T-cell (primary cell): ENCODE measurements around the gene FBN2. TPM values are rescaled to one million over a fixed set of nuclear protein-coding genes. Genes with fewer than 3 reads are reported as not detected.

ENCODE experiments used
- ATAC-seq, 4 experiments: fragments of 200-7000 bp in 3 of 4; fragments of 150-1000 bp in 1 of 4; cut with Tn5 transposase; replicated peaks in 1 of 4; 1 replicate in 3 of 4; 2 replicates in 1 of 4; pipeline ENCODE4 v1.10.0; 2021; ENCODE audit warnings: moderate library complexity in 3 of 4, mild to moderate bottlenecking in 2 of 4, moderate number of reproducible peaks in 1 of 4
- CTCF ChIA-PET, 2 donors: fragments of 300-600 bp; sonication (Branson Sonifier 250); formaldehyde crosslinking; loops; one replicate each; lab custom pipeline; 2022; ENCODE audit warnings: antibody characterized with exemption in 2 of 2; lab: Charles Lee
- POLR2A ChIA-PET, 2 donors: fragments of 300-600 bp; sonication (Branson Sonifier 250); formaldehyde crosslinking; loops; one replicate each; lab custom pipeline; 2022; ENCODE audit warnings: antibody characterized with exemption in 2 of 2; lab: Charles Lee
- DNase-seq, 35 experiments: peaks; one replicate each; pipeline versions ENCODE4 v3.0.0 to v3.0.0-alpha.2; 2013 to 2023
- H3K27ac ChIP-seq: one replicate; pipeline ENCODE4 v1.5.1; 2013; ENCODE audit warnings: low read length
- H3K27me3 ChIP-seq, 2 experiments: replicated peaks in 1 of 2; 1 replicate in 1 of 2; 2 replicates in 1 of 2; pipeline versions ENCODE4 v1.6.1 to v1.7.0; 2013; ENCODE audit warnings: low read length in 1 of 2, mixed read lengths in 1 of 2; ENCODE audit not compliant: control insufficient read depth in 2 of 2, insufficient read depth in 2 of 2; ENCODE audit errors: extremely low read depth in 1 of 2
- H3K36me3 ChIP-seq, 2 donors: 1 replicate in 1 of 2; 2 replicates in 1 of 2; pipeline versions ENCODE4 v1.6.1 to v1.7.0; 2013; ENCODE audit warnings: low read length in 1 of 2; ENCODE audit not compliant: control insufficient read depth in 2 of 2, insufficient read depth in 1 of 2; ENCODE audit errors: extremely low read depth in 1 of 2
- H3K4me1 ChIP-seq, 2 experiments: 1 replicate in 1 of 2; 2 replicates in 1 of 2; pipeline versions ENCODE4 v1.6.1 to v1.7.0; 2013; ENCODE audit warnings: low read length in 2 of 2, mixed read lengths in 1 of 2; ENCODE audit not compliant: insufficient read depth in 2 of 2, control insufficient read depth in 1 of 2; ENCODE audit errors: extremely low read depth in 1 of 2
- H3K4me3 ChIP-seq, 2 donors: 1 replicate in 1 of 2; 2 replicates in 1 of 2; pipeline versions ENCODE4 v1.5.1 to v1.7.0; 2013; ENCODE audit warnings: mild to moderate bottlenecking in 2 of 2, low read length in 1 of 2, moderate library complexity in 1 of 2; ENCODE audit not compliant: control insufficient read depth in 1 of 2; ENCODE audit errors: extremely low read depth in 1 of 2
- H3K9me3 ChIP-seq: 2 replicates; pipeline ENCODE4 v1.7.0; 2013
- H3K27ac Mint-ChIP-seq, 2 donors: one replicate each; pipeline ENCODE4 v1.8.0; 2020 to 2021; ENCODE audit warnings: mild to moderate bottlenecking in 2 of 2, mixed read lengths in 2 of 2
- H3K27me3 Mint-ChIP-seq, 2 donors: one replicate each; pipeline ENCODE4 v1.8.0; 2021 to 2022; ENCODE audit warnings: mixed read lengths in 2 of 2
- H3K36me3 Mint-ChIP-seq: one replicate; pipeline ENCODE4 v1.8.0; 2021; ENCODE audit warnings: mixed read lengths
- H3K4me1 Mint-ChIP-seq, 3 donors: one replicate each; pipeline ENCODE4 v1.8.0; 2020 to 2022; ENCODE audit warnings: mixed read lengths in 3 of 3, mild to moderate bottlenecking in 1 of 3
- H3K4me3 Mint-ChIP-seq, 3 donors: one replicate each; pipeline ENCODE4 v1.8.0; 2020 to 2022; ENCODE audit warnings: mild to moderate bottlenecking in 3 of 3, mixed read lengths in 3 of 3, moderate library complexity in 3 of 3
- H3K9me3 Mint-ChIP-seq, 3 donors: one replicate each; pipeline ENCODE4 v1.8.0; 2020 to 2022; ENCODE audit warnings: mixed read lengths in 3 of 3
- WGBS: methylation state at CpG from one replicate; pipeline ENCODE4 v1.1.5; 2013; ENCODE audit warnings: missing lambda C conversion rate; ENCODE audit not compliant: insufficient coverage; 5-methylcytosine and 5-hydroxymethylcytosine counted together
- total RNA-seq, 35 experiments: library from RNA in 6 of 35; stranded (reverse) in 6 of 35; fragments of 120-200 nt in 1 of 35; gene quantifications; one replicate each; pipeline versions ENCODE4 v1.2.1 to v1.2.4 and lab custom pipeline; 2013 to 2026

FBN2 gene
- total RNA-seq, 5 donors from 2014 or later (not counting 1 experiment from before 2014, with no cell fraction given), result 0.32 to 0.61 (median 0.36) TPM; not detected in 2

GRCh38 chr5:128546658-128547281 lies 8.7 kb upstream of the FBN2 start:
- Mint-ChIP-seq H3K36me3 (no peaks in the 10 kb centered on the region), H3K4me3 (no peak overlapping the region), H3K9me3 (peaks cover 3 to 13% (median 11%) of the 10 kb centered on the region in 3 donors), H3K27me3 (no peaks in the 10 kb centered on the region), H3K27ac (no peak overlapping the region), H3K4me1 (no peaks in the 10 kb centered on the region)
- H3K36me3 ChIP-seq, result no peaks in the 10 kb centered on the region
- H3K27ac ChIP-seq, result no peak overlapping the region
- no peaks in the 10 kb centered on the region for H3K27me3 ChIP-seq
- ChIA-PET CTCF (no interaction called here), POLR2A (no interaction called here)
- no peak for DNase-seq
- ATAC-seq, result no peak
- no peaks in the 10 kb centered on the region for H3K4me1 ChIP-seq
- 25% methylated on average over 1 of the region's 5 CpGs for WGBS
- no peak overlapping the region for H3K4me3 ChIP-seq
- no peaks in the 10 kb centered on the region for H3K9me3 ChIP-seq

DNA sequence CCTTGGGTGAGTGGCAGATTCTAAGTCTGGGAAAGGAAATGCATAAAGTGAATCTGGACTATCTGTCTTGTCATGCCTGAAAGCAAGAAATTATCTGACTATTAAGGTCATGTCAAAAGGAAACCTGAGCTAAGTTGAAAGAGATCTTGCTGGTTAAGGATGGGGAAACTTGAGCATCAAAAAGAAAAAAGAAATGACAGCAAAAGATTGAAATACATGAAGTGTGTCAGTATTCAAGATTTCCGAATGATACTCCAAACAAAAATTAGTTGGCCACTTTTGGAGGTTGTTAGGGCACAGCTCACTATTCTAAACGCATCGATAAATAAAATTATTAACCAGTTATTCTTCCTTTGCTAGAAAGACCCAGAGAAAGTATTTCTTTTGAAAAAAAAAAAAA lies 3.3 kb upstream of the FBN2 start:
- ATAC-seq (no peak), DNase-seq (no peak)
- ChIA-PET POLR2A (no interaction called here), CTCF (interaction anchor here in 1 of 2 donors (0.7 kb wide), 1 partner anchor 9 kb away, joined by 9 read pairs; no protein-coding TSS in a partner anchor)
- no peaks in the 10 kb centered on the region for H3K9me3 ChIP-seq
- no peak overlapping the region for H3K27ac Mint-ChIP-seq
- no peak overlapping the region for H3K4me3 ChIP-seq
- WGBS, result no CpG with 5 or more reads among the region's 3 CpGs
- peaks cover 0 to 2% (median 0%) of the 10 kb centered on the region in 3 donors for H3K4me1 Mint-ChIP-seq
- H3K27me3 ChIP-seq, result peaks cover 0 to 28% of the 10 kb centered on the region in 2 experiments
- peaks cover 23 to 27% of the 10 kb centered on the region in 2 donors for H3K27me3 Mint-ChIP-seq
- H3K4me3 Mint-ChIP-seq, result no peak overlapping the region
- H3K36me3 Mint-ChIP-seq, result no peaks in the 10 kb centered on the region
- H3K4me1 ChIP-seq, result peaks cover 0 to 7% of the 10 kb centered on the region in 2 experiments
- H3K9me3 Mint-ChIP-seq, result peaks cover 3 to 19% (median 8%) of the 10 kb centered on the region in 3 donors
- H3K36me3 ChIP-seq, result no peaks in the 10 kb centered on the region
- no peak overlapping the region for H3K27ac ChIP-seq

DNA sequence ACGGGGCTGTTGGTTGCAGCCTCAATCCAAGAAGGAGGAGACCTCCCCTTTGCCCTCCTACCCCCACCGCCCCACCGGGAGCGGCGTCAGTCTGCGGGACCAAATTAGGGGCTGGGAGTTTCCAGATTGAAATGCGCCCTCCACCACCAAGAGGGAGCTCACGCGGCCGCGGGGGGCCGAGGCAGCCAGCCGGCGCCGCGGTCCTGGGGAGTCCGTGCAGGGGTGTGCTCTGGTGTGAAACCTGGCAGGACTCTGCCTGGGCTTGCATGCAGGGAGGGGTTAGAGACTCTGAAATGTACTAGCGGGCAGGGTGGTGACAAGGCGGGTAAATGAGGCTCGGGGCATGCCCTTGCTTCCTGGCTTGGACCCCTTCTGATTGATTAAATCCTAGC lies 989 bp upstream of the FBN2 start:
- Mint-ChIP-seq H3K27ac (no peak overlapping the region), H3K27me3 (peaks cover 37 to 40% of the 10 kb centered on the region in 2 donors), H3K9me3 (peaks cover 0 to 12% (median 3%) of the 10 kb centered on the region in 3 donors), H3K36me3 (no peaks in the 10 kb centered on the region), H3K4me1 (peaks cover 0 to 5% (median 0%) of the 10 kb centered on the region in 3 donors), H3K4me3 (no peak overlapping the region)
- Histone ChIP-seq H3K36me3 (no peaks in the 10 kb centered on the region), H3K4me1 (peaks cover 0 to 7% of the 10 kb centered on the region in 2 experiments), H3K4me3 (no peak overlapping the region), H3K27me3 (peaks cover 6 to 32% of the 10 kb centered on the region in 2 experiments), H3K27ac (no peak overlapping the region), H3K9me3 (no peaks in the 10 kb centered on the region)
- ChIA-PET CTCF (no interaction called here), POLR2A (no interaction called here)
- no peak for ATAC-seq
- WGBS, result 13% methylated on average over 3 of the region's 20 CpGs
- DNase-seq, result no peak

- WGBS, result 4% methylated on average over 51 of the region's 65 CpGs
- Mint-ChIP-seq H3K4me1 (peaks cover 0 to 5% (median 0%) of the 10 kb centered on the region in 3 donors), H3K27me3 (peaks cover 37 to 40% of the 10 kb centered on the region in 2 donors), H3K9me3 (peaks cover 0 to 6% (median 3%) of the 10 kb centered on the region in 3 donors), H3K36me3 (no peaks in the 10 kb centered on the region), H3K4me3 (peak overlapping the region in 1 of 3 donors; percentile 13), H3K27ac (no peak overlapping the region)
- Histone ChIP-seq H3K4me3 (peak overlapping the region in 1 of 2 donors; percentile 58), H3K27ac (no peak overlapping the region), H3K36me3 (no peaks in the 10 kb centered on the region), H3K9me3 (no peaks in the 10 kb centered on the region), H3K4me1 (peaks cover 0 to 7% of the 10 kb centered on the region in 2 experiments), H3K27me3 (peaks cover 6 to 32% of the 10 kb centered on the region in 2 experiments)
- ChIA-PET CTCF (no interaction called here), POLR2A (no interaction called here)
- no peak for ATAC-seq
- DNase-seq, result peak in 1 of 35 experiments; percentile 5
Observed at GRCh38 chr5:128538250-128539037, 399 bp upstream of the FBN2 start.

- Mint-ChIP-seq H3K27me3 (peaks cover 37 to 40% of the 10 kb centered on the region in 2 donors), H3K36me3 (no peaks in the 10 kb centered on the region), H3K4me3 (peak overlapping the region in 1 of 3 donors; percentile 13), H3K4me1 (peaks cover 0 to 5% (median 0%) of the 10 kb centered on the region in 3 donors), H3K9me3 (peaks cover 0 to 6% (median 3%) of the 10 kb centered on the region in 3 donors), H3K27ac (no peak overlapping the region)
- Histone ChIP-seq H3K4me1 (peaks cover 0 to 7% of the 10 kb centered on the region in 2 experiments), H3K27me3 (peaks cover 6 to 32% of the 10 kb centered on the region in 2 experiments), H3K9me3 (no peaks in the 10 kb centered on the region), H3K27ac (no peak overlapping the region), H3K4me3 (peak overlapping the region in 1 of 2 donors; percentile 58), H3K36me3 (no peaks in the 10 kb centered on the region)
- 10% methylated on average over 75 of the region's 75 CpGs for WGBS
- DNase-seq, result peak in 1 of 35 experiments; percentile 1
- no peak for ATAC-seq
- CTCF ChIA-PET, result no interaction called here
- POLR2A ChIA-PET, result no interaction called here
Observed at GRCh38 chr5:128537221-128537999, 635 bp downstream of the FBN2 start.
